Measurements from ENCODE around the gene PDSS2.

The PDSS2 gene

DNA sequence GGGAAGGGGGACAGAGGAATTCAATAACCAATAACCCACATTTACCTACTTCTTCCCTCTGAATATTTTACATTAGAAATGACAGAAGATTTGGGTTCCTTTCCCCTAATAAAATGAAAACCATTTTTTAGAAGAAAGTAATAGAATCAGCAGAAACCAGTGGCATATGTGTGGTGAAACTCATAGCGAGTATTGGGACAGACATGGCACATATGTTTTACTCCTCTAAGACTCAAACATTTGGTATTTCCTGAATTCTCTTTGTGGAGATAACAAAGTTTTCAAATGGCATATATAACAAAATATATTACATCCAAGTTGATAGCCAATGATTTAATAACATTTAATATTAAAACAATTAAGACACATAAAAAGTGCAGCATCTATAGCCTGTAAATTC lies 331.2 kb downstream of the PDSS2 start:
- TF ChIP-seq ZFX (IDR thresholded peaks at IDR 0.05; ENCODE audit: borderline replicate concordance): no peak
- no peak overlapping the region for H3K27ac ChIP-seq

DNA sequence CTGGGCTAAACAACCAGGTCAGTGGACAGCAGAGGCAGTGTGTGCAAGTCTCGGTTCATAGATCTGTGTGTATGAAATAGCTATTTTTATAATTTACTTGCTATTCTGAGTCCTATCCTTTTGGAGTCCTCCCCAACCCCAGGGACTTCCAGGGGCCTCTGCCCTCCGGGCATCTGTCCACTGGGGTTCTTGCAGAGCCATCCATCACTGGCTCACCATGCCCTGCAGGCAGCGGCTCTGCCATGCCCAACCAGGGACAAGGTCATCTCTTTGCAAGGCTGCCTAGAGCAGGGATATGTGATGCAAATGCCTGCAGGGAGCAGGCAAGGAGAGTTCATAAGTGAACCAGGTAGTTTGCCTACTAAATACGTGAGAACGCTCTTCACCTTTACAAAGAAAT lies 333.6 kb downstream of the PDSS2 start:
- H3K27ac ChIP-seq: no peak overlapping the region
- TF ChIP-seq, protein P1, sequence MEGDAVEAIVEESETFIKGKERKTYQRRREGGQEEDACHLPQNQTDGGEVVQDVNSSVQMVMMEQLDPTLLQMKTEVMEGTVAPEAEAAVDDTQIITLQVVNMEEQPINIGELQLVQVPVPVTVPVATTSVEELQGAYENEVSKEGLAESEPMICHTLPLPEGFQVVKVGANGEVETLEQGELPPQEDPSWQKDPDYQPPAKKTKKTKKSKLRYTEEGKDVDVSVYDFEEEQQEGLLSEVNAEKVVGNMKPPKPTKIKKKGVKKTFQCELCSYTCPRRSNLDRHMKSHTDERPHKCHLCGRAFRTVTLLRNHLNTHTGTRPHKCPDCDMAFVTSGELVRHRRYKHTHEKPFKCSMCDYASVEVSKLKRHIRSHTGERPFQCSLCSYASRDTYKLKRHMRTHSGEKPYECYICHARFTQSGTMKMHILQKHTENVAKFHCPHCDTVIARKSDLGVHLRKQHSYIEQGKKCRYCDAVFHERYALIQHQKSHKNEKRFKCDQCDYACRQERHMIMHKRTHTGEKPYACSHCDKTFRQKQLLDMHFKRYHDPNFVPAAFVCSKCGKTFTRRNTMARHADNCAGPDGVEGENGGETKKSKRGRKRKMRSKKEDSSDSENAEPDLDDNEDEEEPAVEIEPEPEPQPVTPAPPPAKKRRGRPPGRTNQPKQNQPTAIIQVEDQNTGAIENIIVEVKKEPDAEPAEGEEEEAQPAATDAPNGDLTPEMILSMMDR (IDR thresholded peaks at IDR 0.05): no peak
- no peak for TF ChIP-seq ZFX (IDR thresholded peaks at IDR 0.05; ENCODE audit: borderline replicate concordance)

DNA sequence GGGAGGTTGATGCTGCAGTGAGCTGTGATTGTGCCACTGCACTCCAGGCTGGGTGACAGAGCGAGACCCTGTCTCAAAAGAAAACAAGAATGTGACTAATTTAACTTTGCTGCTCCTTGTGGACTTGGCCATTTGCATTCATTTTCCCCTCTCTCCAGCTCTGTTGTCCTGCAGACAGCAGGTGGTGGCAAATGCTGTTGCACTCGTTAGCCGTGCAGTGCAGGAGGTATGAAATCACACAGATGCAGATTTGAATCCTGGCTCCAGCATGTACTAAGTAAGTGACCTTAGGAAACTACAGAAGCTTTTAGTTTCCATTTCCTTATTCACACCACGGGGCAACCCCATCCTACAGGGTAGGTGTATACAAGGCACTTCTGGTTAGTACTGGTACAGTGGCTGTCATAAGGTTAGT lies 334.4 kb downstream of the PDSS2 start:
- H3K27ac ChIP-seq: no peak overlapping the region

DNA sequence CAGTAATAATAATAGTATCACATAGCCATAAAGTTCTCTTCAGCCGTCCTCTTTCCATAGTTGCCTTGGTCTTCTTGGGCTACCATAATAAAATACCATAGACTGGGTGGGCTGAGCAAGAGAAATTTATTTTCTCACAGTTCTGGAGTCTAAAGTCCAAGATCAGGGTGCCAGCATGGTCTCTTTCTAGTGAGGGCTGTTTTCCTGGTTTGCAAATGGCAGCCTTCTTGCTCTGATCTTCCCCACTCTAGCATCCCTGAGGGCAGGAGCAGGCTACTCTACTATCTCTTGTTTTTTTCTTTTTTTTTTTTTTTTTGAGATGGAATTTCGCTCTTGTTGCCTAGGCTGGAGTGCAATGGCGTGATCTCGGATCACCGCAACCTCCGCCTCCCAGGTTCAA lies 335.9 kb downstream of the PDSS2 start:
- H3K27ac ChIP-seq: no peak overlapping the region
- TF ChIP-seq, protein P1 (IDR thresholded peaks at IDR 0.05): no peak
- no peak for TF ChIP-seq ZFX (IDR thresholded peaks at IDR 0.05; ENCODE audit: borderline replicate concordance)

More for the DNA sequence above, 334.4 kb downstream of the PDSS2 start:
- TF ChIP-seq, protein P1 (IDR thresholded peaks at IDR 0.05): no peak
- TF ChIP-seq ZFX (IDR thresholded peaks at IDR 0.05; ENCODE audit: borderline replicate concordance): no peak

DNA sequence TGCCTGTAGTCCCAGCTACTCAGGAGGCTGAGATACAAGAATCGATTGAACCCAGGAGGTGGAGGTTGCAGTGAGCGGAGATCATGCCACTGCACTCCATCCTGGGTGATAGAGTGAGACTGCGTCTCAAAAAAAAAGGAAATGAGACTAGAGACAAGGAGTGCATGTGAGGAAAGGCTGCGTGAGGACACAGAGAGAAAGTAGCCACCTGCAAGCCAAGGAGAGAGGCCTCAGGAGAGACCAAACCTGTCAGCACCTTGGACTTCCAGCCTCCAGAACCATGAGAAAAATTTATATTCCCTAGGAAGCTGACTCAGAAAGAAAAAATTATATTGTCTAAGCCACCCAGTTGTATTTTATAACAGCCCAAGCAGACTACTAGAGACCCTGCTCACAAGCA lies 336.6 kb downstream of the PDSS2 start:
- no peak overlapping the region for H3K27ac ChIP-seq
- TF ChIP-seq, protein P1 (IDR thresholded peaks at IDR 0.05): no peak
- TF ChIP-seq ZFX (IDR thresholded peaks at IDR 0.05; ENCODE audit: borderline replicate concordance): no peak

DNA sequence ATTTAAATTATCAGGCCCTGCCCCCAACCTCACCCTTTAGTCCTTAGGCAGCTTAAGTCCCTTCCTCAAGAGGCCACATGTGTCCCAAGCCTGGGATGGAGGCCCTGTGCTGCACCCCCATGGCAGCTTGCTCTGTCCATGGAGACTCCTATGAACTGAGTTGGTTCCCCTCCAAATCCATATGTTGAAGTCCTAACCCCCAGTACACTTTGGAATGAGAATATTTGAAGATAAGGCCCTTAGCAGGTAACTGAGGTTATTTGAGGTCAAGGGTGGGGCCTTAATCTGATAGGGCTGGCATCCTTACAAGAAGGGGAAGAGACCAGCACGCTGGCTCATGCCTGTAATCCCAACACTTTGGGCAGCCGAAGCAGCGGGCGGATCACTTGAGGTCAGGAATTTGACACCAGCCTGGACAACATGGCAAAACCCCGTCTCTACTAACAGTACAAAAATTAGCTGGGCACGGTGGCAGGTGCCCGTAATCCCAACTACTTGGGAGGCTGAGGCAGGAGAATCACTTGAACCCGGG lies 337.3 kb downstream of the PDSS2 start:
- TF ChIP-seq, protein P1 (IDR thresholded peaks at IDR 0.05): no peak
- no peak for TF ChIP-seq ZFX (IDR thresholded peaks at IDR 0.05; ENCODE audit: borderline replicate concordance)
- H3K27ac ChIP-seq: no peak overlapping the region

DNA sequence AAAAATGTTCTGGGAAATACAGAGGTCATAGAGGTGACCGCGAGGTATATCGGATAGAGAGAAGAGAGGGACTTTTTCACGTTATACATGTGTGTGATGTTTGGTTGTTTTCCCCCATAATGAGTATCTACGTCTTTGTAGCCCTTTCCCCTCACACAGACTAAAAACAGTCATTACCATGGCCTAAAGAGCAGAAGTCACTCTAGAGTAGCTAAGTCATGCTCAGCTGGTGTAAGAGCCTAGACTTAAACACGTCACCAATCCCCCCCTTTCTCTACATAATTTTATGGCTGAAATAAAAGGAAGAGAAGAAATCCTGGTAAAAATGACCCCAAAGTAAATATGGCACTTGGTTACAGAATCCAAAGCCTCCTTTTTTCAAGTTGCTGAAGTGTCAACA lies 338.1 kb downstream of the PDSS2 start:
- H3K27ac ChIP-seq: no peak overlapping the region
- TF ChIP-seq ZFX (IDR thresholded peaks at IDR 0.05; ENCODE audit: borderline replicate concordance): no peak
- TF ChIP-seq, protein P1 (IDR thresholded peaks at IDR 0.05): no peak

DNA sequence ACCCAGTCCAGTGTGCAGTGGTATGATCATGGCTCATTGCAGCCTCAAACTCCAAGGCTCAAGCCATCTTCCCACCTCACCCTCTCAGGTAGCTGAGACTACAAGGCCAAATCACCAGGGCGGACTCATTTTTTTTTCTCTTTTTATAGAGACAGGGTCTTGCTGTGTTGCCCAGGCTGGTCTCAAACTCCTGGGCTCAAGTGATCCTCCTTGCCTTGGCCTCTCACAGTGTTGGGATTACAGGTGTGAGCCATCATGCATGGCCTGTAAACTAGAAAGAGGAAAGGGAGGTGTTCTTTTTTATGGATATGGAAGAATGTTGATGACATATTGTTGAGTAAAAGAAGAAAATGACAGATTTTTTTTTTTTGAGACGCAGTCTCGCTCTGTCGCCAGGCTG lies 339.0 kb downstream of the PDSS2 start:
- no peak overlapping the region for H3K27ac ChIP-seq
- TF ChIP-seq ZFX (IDR thresholded peaks at IDR 0.05; ENCODE audit: borderline replicate concordance): no peak
- TF ChIP-seq, protein P1 (IDR thresholded peaks at IDR 0.05): no peak

Measured in 22Rv1 (cell line).